IPS-NIHi7 (cell line): ENCODE data around the gene COPZ2.
A peak's percentile ranks its signal among the peaks of the same experiment; 100 is the strongest.
"Not testable (repeated sequence)": the region's sequence is repeated elsewhere in the genome, so short reads cannot be mapped to it uniquely, and the experiment has no call there.

ENCODE experiments used
- DNase-seq: peaks from one replicate; pipeline ENCODE4 v3.0.0; 2012; ENCODE audit warnings: mixed read lengths; ENCODE audit errors: extremely low spot score

Gene COPZ2

GRCh38 chr17:48031966-48032365 lies 5.6 kb downstream of the COPZ2 start:
- no peak for DNase-seq

- no peak for DNase-seq
Measured at GRCh38 chr17:48030531-48030930, 7.1 kb downstream of the COPZ2 start.

GRCh38 chr17:48028736-48029135 lies 8.9 kb downstream of the COPZ2 start:
- DNase-seq = no peak

- no peak for DNase-seq
Measured at GRCh38 chr17:48027322-48027981, 10.1 kb downstream of the COPZ2 start.

GRCh38 chr17:48026502-48027321 lies 10.9 kb downstream of the COPZ2 start:
- peak; percentile 87 for DNase-seq

- no peak for DNase-seq
Measured at GRCh38 chr17:48025904-48026501, 11.6 kb downstream of the COPZ2 start.

- peak; percentile 89 for DNase-seq
Measured at GRCh38 chr17:48025040-48025903, 12.3 kb downstream of the COPZ2 start.

- DNase-seq = no peak
Measured at GRCh38 chr17:48024149-48025039, 13.2 kb downstream of the COPZ2 start.

GRCh38 chr17:48023400-48024148 lies 14.0 kb downstream of the COPZ2 start:
- DNase-seq = peak; percentile 84

- no peak for DNase-seq
Measured at GRCh38 chr17:48022901-48023300, 14.7 kb downstream of the COPZ2 start.

- DNase-seq = no peak
Measured at GRCh38 chr17:48021934-48022333, 15.7 kb downstream of the COPZ2 start.

- DNase-seq = not testable (repeated sequence)
Measured at GRCh38 chr17:48017817-48018158, 19.8 kb downstream of the COPZ2 start.

- DNase-seq = no peak
Measured at GRCh38 chr17:48016112-48016511, 21.5 kb downstream of the COPZ2 start.

- DNase-seq = no peak
Measured at GRCh38 chr17:48014595-48015111, 22.9 kb downstream of the COPZ2 start.

GRCh38 chr17:48013876-48014594 lies 23.6 kb downstream of the COPZ2 start:
- no peak for DNase-seq

GRCh38 chr17:48012654-48013053 lies 24.9 kb downstream of the COPZ2 start:
- DNase-seq = no peak

GRCh38 chr17:48012151-48012520 lies 25.5 kb downstream of the COPZ2 start:
- DNase-seq = peak; percentile 80

- DNase-seq = peak; percentile 67
Measured at GRCh38 chr17:48011405-48012150, 26.0 kb downstream of the COPZ2 start.

- DNase-seq = no peak
Measured at GRCh38 chr17:48010193-48010592, 27.4 kb downstream of the COPZ2 start.
